HepG2 (cell line): Measurements from ENCODE around the gene ACACB. TPM values are rescaled to one million over a fixed set of nuclear protein-coding genes. Genes with fewer than 3 reads are reported as not detected.

Experiments
- ATAC-seq: fragments of 200-7000 bp; cut with Tn5 transposase; 3 replicates; pipeline ENCODE4 v1.9.1; 2020; ENCODE audit warnings: mild to moderate bottlenecking, moderate library complexity
- BruUV-seq: library from RNA; stranded (reverse); fragments of 400-500 nt; replicated peaks from 2 replicates; lab custom pipeline; 2021; lab: Mats Ljungman, UMichigan
- CTCF ChIA-PET: fragments of 300-600 bp; formaldehyde crosslinking; extraction: SDS; loops from one replicate; lab custom pipeline; 2021; ENCODE audit warnings: low total read pairs, inconsistent platforms, low intra/inter-chr PET ratio; lab: Yijun Ruan, JAX
- POLR2A ChIA-PET: fragments of 350-600 bp; sonication (Branson Sonifier 250); formaldehyde crosslinking; loops from one replicate; lab custom pipeline; 2020; ENCODE audit warnings: antibody characterized with exemption, inconsistent platforms; lab: Yijun Ruan, JAX
- DNase-seq: peaks from one replicate; pipeline ENCODE4 v3.0.0-alpha.2; 2015; ENCODE audit warnings: low spot score
- FAIRE-seq: peaks from 3 replicates; lab custom pipeline; 2011; peaks lifted over from hg19 to GRCh38; lab: Jason Lieb, UNC
- H2AFZ ChIP-seq: one replicate; pipeline ENCODE4 v1.6.1; 2011; ENCODE audit warnings: low read length, inconsistent platforms
- H3K27ac ChIP-seq: fragments of 300-600 bp; 3 replicates; pipeline ENCODE4 v1.8.0; 2011; ENCODE audit warnings: mixed run types, mild to moderate bottlenecking, mixed read lengths, low read length, inconsistent platforms; ENCODE audit not compliant: insufficient read depth; ENCODE audit errors: extremely low read length
- H3K27me3 ChIP-seq, 2 experiments: fragments of 200-600 bp in 1 of 2; 2 replicates in 1 of 2; 3 replicates in 1 of 2; pipeline versions ENCODE4 v1.6.0 to v1.8.0; 2011; ENCODE audit warnings: low read length in 2 of 2, mild to moderate bottlenecking in 2 of 2, moderate library complexity in 2 of 2, inconsistent platforms in 1 of 2; ENCODE audit not compliant: insufficient read depth in 2 of 2, control insufficient read depth in 1 of 2
- H3K36me3 ChIP-seq, 2 experiments: fragments of 200-600 bp in 1 of 2; replicated peaks in 1 of 2; 2 replicates in 1 of 2; 3 replicates in 1 of 2; pipeline versions ENCODE4 v1.5.1 to v1.8.0; 2011; ENCODE audit warnings: low read length in 2 of 2, inconsistent platforms in 1 of 2; ENCODE audit not compliant: insufficient read depth in 2 of 2, control insufficient read depth in 1 of 2
- H3K4me1 ChIP-seq: 2 replicates; pipeline ENCODE4 v1.5.1; 2012; ENCODE audit warnings: low read length, inconsistent platforms; ENCODE audit not compliant: insufficient read depth
- H3K4me2 ChIP-seq: 2 replicates; pipeline ENCODE4 v1.6.0; 2011; ENCODE audit warnings: low read depth, low read length, inconsistent platforms
- H3K4me3 ChIP-seq, 3 experiments: fragments of 200-600 bp in 1 of 3; sonication (generic), shearing (Covaris generic) in 1 of 3; replicated peaks in 1 of 3; 2 replicates each; pipeline ENCODE4 v1.5.1; 2011 to 2016; ENCODE audit warnings: low read length in 3 of 3, inconsistent platforms in 2 of 3, low read depth in 2 of 3, mild to moderate bottlenecking in 2 of 3, control low read depth in 1 of 3, mixed read lengths in 1 of 3; ENCODE audit not compliant: insufficient read depth in 1 of 3
- H3K79me2 ChIP-seq: one replicate; pipeline ENCODE4 v1.6.1; 2011; ENCODE audit warnings: low read length, inconsistent platforms; ENCODE audit not compliant: insufficient read depth
- H3K9ac ChIP-seq: 2 replicates; pipeline ENCODE4 v1.6.0; 2011; ENCODE audit warnings: mild to moderate bottlenecking, low read depth, low read length, inconsistent platforms; ENCODE audit not compliant: insufficient read depth
- H3K9me3 ChIP-seq: 2 replicates; pipeline ENCODE4 v1.5.1; 2012; ENCODE audit warnings: mild to moderate bottlenecking, low read length
- H4K20me1 ChIP-seq: 2 replicates; pipeline ENCODE4 v1.6.0; 2011; ENCODE audit warnings: inconsistent platforms, mild to moderate bottlenecking, low read length, moderate library complexity; ENCODE audit not compliant: insufficient read depth
- CEBPB ChIP-seq: IDR thresholded peaks from 2 replicates; pipeline ENCODE4 v1.6.1; 2011; ENCODE audit warnings: low read depth, low read length, improper control_type of control experiment, borderline replicate concordance
- HHEX ChIP-seq: IDR thresholded peaks from 2 replicates; pipeline ENCODE4 v1.6.1; 2016; ENCODE audit warnings: control low read depth
- NFATC3 ChIP-seq: sonication (generic); formaldehyde crosslinking; IDR thresholded peaks from 2 replicates; pipeline ENCODE4 v1.5.1; 2020; ENCODE audit warnings: mild to moderate bottlenecking, missing genetic modification reagents
- PLRG1 ChIP-seq: fragments of 450-650 bp; conservative IDR thresholded peaks from 2 replicates; pipeline ENCODE4 v1.6.1; 2016
- ZNF367 ChIP-seq: sonication (generic); formaldehyde crosslinking; IDR thresholded peaks from 2 replicates; pipeline ENCODE4 v1.4.0; 2020; ENCODE audit warnings: missing genetic modification reagents, borderline replicate concordance
- WGBS: methylation state at CpG from one replicate; pipeline ENCODE4 v1.1.6; 2017; ENCODE audit warnings: low lambda C conversion rate; 5-methylcytosine and 5-hydroxymethylcytosine counted together
- in situ Hi-C: cut with HindIII; loops from 2 replicates; pipeline ENCODE4 v1.10.0; 2017; ENCODE audit warnings: low pct_unique_long_range_greater_than_20kb; ENCODE audit not compliant: extremely low pct_ligation_motif_present
- intact Hi-C: fragments of 100-400 bp; cut with micrococcal nuclease; formaldehyde crosslinking; loops from one replicate; pipeline ENCODE4 v1.10.0; 2022; ENCODE audit not compliant: unreplicated experiment
- polyA plus RNA-seq, 8 experiments: library from polyadenylated mRNA; depleted of rRNA in 3 of 8; stranded (reverse) in 7 of 8; unstranded in 1 of 8; fragments of >200 nt; fragmentation: Illumina TruSeq in 4 of 8; extraction: Trizol in 4 of 8; gene quantifications; 2 replicates each; pipeline versions ENCODE4 v1.2.1 to v1.2.3, GENCODE V29; 2011 to 2016; ENCODE audit warnings: low read depth in 4 of 8, missing spikeins in 1 of 8, mixed read lengths in 1 of 8; ENCODE audit not compliant: insufficient read depth in 1 of 8
- total RNA-seq, 5 experiments: library from RNA; depleted of rRNA; stranded (reverse); fragments of >200 nt; fragmentation: Illumina TruSeq; extraction: Trizol; gene quantifications; 2 replicates each; pipeline ENCODE4 v1.2.3, GENCODE V29; 2016; ENCODE audit warnings: low read depth in 1 of 5

ACACB gene
- total and polyA plus RNA-seq, 2 of the 13 experiments (the other 11 are each of a cell fraction or from before 2014, with no cell fraction given), result 6.2 to 8.6 TPM

- FAIRE-seq (no peak), ATAC-seq (no peak)
These were observed 3.7 kb downstream of the ACACB start for GRCh38 chr12:109120095-109120494.

DNA sequence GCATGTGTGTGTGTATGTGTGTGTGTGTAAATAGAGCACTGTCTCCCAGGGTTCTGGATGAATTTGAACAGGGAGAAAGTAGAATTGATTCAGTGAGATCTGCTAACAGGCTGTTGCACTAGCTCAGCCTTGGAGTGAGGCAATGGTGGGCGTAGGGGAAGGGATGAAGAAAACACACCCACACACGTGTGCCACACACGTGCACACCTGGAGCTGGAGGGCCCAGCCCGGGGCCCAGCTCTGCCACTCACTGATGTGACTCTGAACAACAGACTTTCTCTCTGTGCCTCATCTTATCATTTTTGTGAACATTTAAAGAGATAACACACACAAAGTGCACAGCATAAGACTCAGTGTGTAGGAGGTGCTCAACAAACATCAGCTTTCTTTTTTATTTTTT lies 4.2 kb downstream of the ACACB start:
- in situ Hi-C loops (no loop called here), intact Hi-C loops (no loop called here)
- BruUV-seq, result no TSS peak
- no peak for DNase-seq
- Histone ChIP-seq H3K27me3 (no peaks in the 10 kb centered on the region), H3K4me3 (no peak overlapping the region), H3K79me2 (no peaks in the 10 kb centered on the region), H3K9ac (no peak overlapping the region), H2AFZ (no peak overlapping the region), H3K36me3 (no peaks in the 10 kb centered on the region; a peak in 1 of 5 replicates), H3K4me1 (peaks cover 38% of the 10 kb centered on the region), H4K20me1 (no peaks in the 10 kb centered on the region), H3K4me2 (no peak overlapping the region), H3K27ac (no peak overlapping the region), H3K9me3 (no peaks in the 10 kb centered on the region)
- POLR2A ChIA-PET, result no interaction called here
- FAIRE-seq, result no peak
- no peak for ATAC-seq
- TF ChIP-seq NFATC3 (CRISPR knock-in tag) (no peak), HHEX (no peak), ZNF367 (CRISPR knock-in tag) (no peak)
- CTCF ChIA-PET, result no interaction called here
- 87% methylated on average over 4 of the region's 4 CpGs for WGBS

More at GRCh38 chr12:109120095-109120494, 3.7 kb downstream of the ACACB start:
- DNase-seq, result no peak
- BruUV-seq, result no TSS peak
- intact Hi-C loops, result no loop called here
- Histone ChIP-seq H3K4me1 (peaks cover 43% of the 10 kb centered on the region), H3K4me2 (no peak overlapping the region), H3K4me3 (no peak overlapping the region), H2AFZ (no peak overlapping the region), H4K20me1 (no peaks in the 10 kb centered on the region), H3K9me3 (no peaks in the 10 kb centered on the region), H3K9ac (no peak overlapping the region), H3K36me3 (no peaks in the 10 kb centered on the region; a peak in 1 of 5 replicates), H3K27ac (no peak overlapping the region), H3K79me2 (peaks cover 1% of the 10 kb centered on the region), H3K27me3 (no peaks in the 10 kb centered on the region)
- in situ Hi-C loops, result no loop called here
- 96% methylated on average over 2 of the region's 2 CpGs for WGBS
- ChIA-PET POLR2A (no interaction called here), CTCF (no interaction called here)
- TF ChIP-seq PLRG1 (no peak), CEBPB (no peak)
- TF ChIP-seq, all 625 proteins: peak for 0
